ENCODE results near the gene R3HDM4. TPM values are rescaled to one million over a fixed set of nuclear protein-coding genes. Genes with fewer than 3 reads are reported as not detected.

The R3HDM4 gene
- total RNA-seq, 4 donors from 2014 or later = 5.3 to 38.2 (median 21.2) TPM

DNA sequence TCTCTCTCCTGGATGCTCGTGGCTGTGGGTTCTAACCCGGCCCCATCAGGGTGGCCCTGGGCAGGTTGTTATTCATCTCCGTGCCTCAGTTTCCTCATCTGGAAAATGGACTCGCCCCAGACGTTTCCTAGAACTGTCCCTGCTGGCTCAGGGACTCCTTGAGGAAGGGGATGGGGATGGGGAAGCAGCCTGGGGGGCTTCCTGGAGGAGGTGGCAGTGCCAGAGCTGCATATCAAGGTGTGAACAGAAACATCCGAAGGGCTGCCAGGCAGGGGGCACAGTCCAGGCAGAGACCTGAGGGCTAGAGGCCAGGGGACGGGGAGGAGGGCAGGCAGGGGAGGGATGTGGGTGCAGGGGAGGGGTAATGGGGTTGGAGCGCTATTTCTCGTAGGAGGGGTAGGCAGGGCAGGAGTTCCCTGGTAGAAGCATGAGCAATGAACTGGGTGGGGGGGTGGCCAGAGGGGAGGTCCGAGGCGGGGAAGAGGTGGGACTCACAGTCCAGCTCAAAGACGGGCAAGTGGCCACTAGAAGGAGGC, 64.6 kb downstream of the R3HDM4 start:
- no peak for DNase-seq
- intact Hi-C loops (cut with DNase I; ENCODE audit: low total_unique reads) = no loop called here
- no peaks in the 10 kb centered on the region for H3K36me3 ChIP-seq
- H3K9me3 ChIP-seq = no peaks in the 10 kb centered on the region
- H3K4me1 ChIP-seq = peaks cover 3 to 8% of the 10 kb centered on the region in 2 donors
- H3K4me3 ChIP-seq = no peak overlapping the region
- TF ChIP-seq POLR2A (IDR thresholded peaks at IDR 0.05) = no peak
- TF ChIP-seq CTCF (IDR thresholded peaks at IDR 0.05) = no peak
- H3K27me3 ChIP-seq = peaks cover 9 to 36% of the 10 kb centered on the region in 2 donors
- no peak overlapping the region for H3K27ac ChIP-seq

Small RNA genes within 50 kb of the gene (small RNA-seq; reads per million reads assigned to genes)
- gene RNU6-9 = not detected

Other genes starting within 250 kb of the R3HDM4 start
- 10 to 100 TPM; 25.3 to 71.7 (median 37.3) TPM for gene FSTL3, start 236.8 kb downstream of the R3HDM4 start, total RNA-seq
- not detected for gene PRSS57, start 217.8 kb downstream of the R3HDM4 start, total RNA-seq
- 10 to 100 TPM; 12.6 to 91.0 (median 42.2) TPM for gene PALM, start 204.3 kb downstream of the R3HDM4 start, total RNA-seq
- gene MISP, start 162.1 kb downstream of the R3HDM4 start, total RNA-seq = 1 to 10 TPM in 1 of 4 donors, under 1 TPM in 3; 0.26 to 5.5 (median 0.39) TPM
- 100 to 1,000 TPM in 2 of 4 donors, 10 to 100 TPM in 2; 45.0 to 278 (median 106) TPM for gene PTBP1, start 115.8 kb downstream of the R3HDM4 start, total RNA-seq
- gene PLPPR3, start 91.3 kb downstream of the R3HDM4 start, total RNA-seq = 1 to 10 TPM in 1 of 4 donors, not detected in 3; 3.4 TPM
- 1 to 10 TPM in 1 of 4 donors, under 1 TPM in 1, not detected in 2; 0.85 to 2.6 TPM for gene AZU1, start 85.4 kb downstream of the R3HDM4 start, total RNA-seq
- 1 to 10 TPM in 1 of 4 donors, not detected in 3; 2.9 TPM for gene PRTN3, start 72.2 kb downstream of the R3HDM4 start, total RNA-seq
- 1 to 10 TPM in 1 of 4 donors, not detected in 3; 3.4 TPM for gene ELANE, start 60.9 kb downstream of the R3HDM4 start, total RNA-seq
- 100 to 1,000 TPM in 1 of 4 donors, 10 to 100 TPM in 1, 1 to 10 TPM in 2; 3.2 to 233 (median 50.2) TPM for gene CFD, start 53.6 kb downstream of the R3HDM4 start, total RNA-seq
- gene MED16, start 20.0 kb downstream of the R3HDM4 start, total RNA-seq = 10 to 100 TPM; 12.0 to 69.1 (median 43.1) TPM
- not detected for gene RNU6-9, start 19.7 kb downstream of the R3HDM4 start, total RNA-seq
- under 1 TPM in 1 of 4 donors, not detected in 3; 0.14 TPM for gene KISS1R, start 4.1 kb upstream of the R3HDM4 start, total RNA-seq
- 10 to 100 TPM in 1 of 4 donors, 1 to 10 TPM in 3; 1.3 to 22.0 (median 3.8) TPM for gene ARID3A, start 12.8 kb upstream of the R3HDM4 start, total RNA-seq
- 10 to 100 TPM; 13.6 to 34.9 (median 17.3) TPM for gene WDR18, start 71.1 kb upstream of the R3HDM4 start, total RNA-seq
- gene GRIN3B, start 87.2 kb upstream of the R3HDM4 start, total RNA-seq = under 1 TPM in 1 of 4 donors, not detected in 3; 0.48 TPM
- 100 to 1,000 TPM in 1 of 4 donors, 10 to 100 TPM in 3; 47.4 to 164 (median 56.9) TPM for gene TMEM259, start 107.9 kb upstream of the R3HDM4 start, total RNA-seq
- gene RNU6-2, start 108.3 kb upstream of the R3HDM4 start, total RNA-seq = not detected
- 100 to 1,000 TPM in 2 of 4 donors, 10 to 100 TPM in 2; 14.3 to 186 (median 88.5) TPM for gene CNN2, start 113.4 kb upstream of the R3HDM4 start, total RNA-seq
- 10 to 100 TPM in 1 of 4 donors, 1 to 10 TPM in 2, under 1 TPM in 1; 0.59 to 10.4 (median 2.7) TPM for gene ABCA7, start 126.9 kb upstream of the R3HDM4 start, total RNA-seq
- gene ARHGAP45, start 153.9 kb upstream of the R3HDM4 start, total RNA-seq = 100 to 1,000 TPM in 1 of 4 donors, 1 to 10 TPM in 3; 4.1 to 154 (median 8.6) TPM
- 100 to 1,000 TPM in 1 of 4 donors, 10 to 100 TPM in 3; 13.6 to 112 (median 59.8) TPM for gene POLR2E, start 182.2 kb upstream of the R3HDM4 start, total RNA-seq
- 100 to 1,000 TPM in 3 of 4 donors, 10 to 100 TPM in 1; 68.2 to 357 (median 163) TPM for gene GPX4, start 190.8 kb upstream of the R3HDM4 start, total RNA-seq